ENCODE data around the gene SGCE. TPM values are rescaled to one million over a fixed set of nuclear protein-coding genes. Genes with fewer than 3 reads are reported as not detected.

SGCE gene
- total and polyA plus RNA-seq, 2 donors: 23.7 to 27.9 TPM

DNA sequence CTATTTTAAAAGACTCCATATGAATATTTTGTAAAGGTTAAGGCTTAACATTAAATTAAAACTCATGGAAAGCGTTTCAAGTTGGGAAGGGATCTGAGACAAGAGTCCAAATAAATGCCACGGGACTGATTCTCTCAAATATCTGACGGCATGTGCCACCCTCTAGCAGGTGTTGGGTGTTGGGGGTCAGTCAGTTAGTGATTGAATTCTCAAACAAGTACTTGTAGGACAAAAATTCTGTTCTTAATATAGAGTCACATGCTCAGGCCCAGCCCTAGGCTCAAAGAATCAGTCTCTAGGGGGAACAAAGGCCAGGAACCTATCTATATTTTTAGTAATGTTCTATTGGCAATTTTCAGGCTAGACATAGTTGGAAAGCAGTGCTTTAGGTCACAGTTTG lies 39.1 kb downstream of the SGCE start:
- H3K36me3 ChIP-seq (ENCODE audit: control insufficient read depth in 2 of 2, insufficient read depth in 2 of 2, low read length in 1 of 2): no peaks in the 10 kb centered on the region
- DNase-seq (ENCODE audit: low read depth in 6 of 9, low spot score in 9 of 9): no peak
- no peaks in the 10 kb centered on the region for H3K4me1 ChIP-seq (ENCODE audit: control insufficient read depth in 2 of 2, insufficient read depth in 2 of 2, low read length in 2 of 2)
- 95% methylated on average over 3 of the region's 3 CpGs for WGBS
- no peak overlapping the region for H3K27ac ChIP-seq (ENCODE audit: low read depth in 1 of 2, low read length in 1 of 2)
- no peak overlapping the region for H3K4me3 ChIP-seq (ENCODE audit: low read length in 2 of 2)
- no peaks in the 10 kb centered on the region for H3K27me3 ChIP-seq (ENCODE audit: control insufficient read depth in 2 of 2, insufficient read depth in 1 of 2, low read length in 1 of 2)
- H3K9me3 ChIP-seq (ENCODE audit: control insufficient read depth in 2 of 2, insufficient read depth in 1 of 2, low read length in 1 of 2): no peaks in the 10 kb centered on the region

- H3K4me3 ChIP-seq (ENCODE audit: low read length in 2 of 2): no peak overlapping the region
Measured at GRCh38 chr7:94615666-94616065, 40.3 kb downstream of the SGCE start.

DNA sequence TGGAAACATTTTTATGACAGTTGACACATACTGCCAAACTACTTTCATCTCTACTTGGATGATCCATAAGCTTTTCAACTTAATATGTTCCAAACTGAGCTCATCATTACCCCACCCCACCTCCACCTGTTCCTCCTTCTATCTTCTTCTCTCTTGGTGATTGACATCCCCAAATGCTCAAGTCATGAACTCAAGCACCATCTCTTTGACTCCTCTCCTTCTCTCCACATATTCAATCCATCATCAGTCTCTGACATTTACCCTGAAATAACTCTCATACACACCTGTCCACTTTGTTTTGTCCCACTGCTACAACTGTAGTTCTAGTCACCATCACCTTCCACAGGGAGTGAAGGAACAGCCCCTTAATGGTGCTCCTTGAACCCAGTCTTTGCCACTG lies 43.3 kb downstream of the SGCE start:
- H3K4me3 ChIP-seq (ENCODE audit: low read length in 2 of 2): no peak overlapping the region
- no peaks in the 10 kb centered on the region for H3K36me3 ChIP-seq (ENCODE audit: control insufficient read depth in 2 of 2, insufficient read depth in 2 of 2, low read length in 1 of 2)
- no peak for DNase-seq (ENCODE audit: low read depth in 6 of 9, low spot score in 9 of 9)
- H3K27ac ChIP-seq (ENCODE audit: low read depth in 1 of 2, low read length in 1 of 2): no peak overlapping the region
- no peaks in the 10 kb centered on the region for H3K4me1 ChIP-seq (ENCODE audit: control insufficient read depth in 2 of 2, insufficient read depth in 2 of 2, low read length in 2 of 2)
- no peaks in the 10 kb centered on the region for H3K9me3 ChIP-seq (ENCODE audit: control insufficient read depth in 2 of 2, insufficient read depth in 1 of 2, low read length in 1 of 2)
- H3K27me3 ChIP-seq (ENCODE audit: control insufficient read depth in 2 of 2, insufficient read depth in 1 of 2, low read length in 1 of 2): no peaks in the 10 kb centered on the region

More at GRCh38 chr7:94615666-94616065, 40.3 kb downstream of the SGCE start:
- WGBS: 98% methylated on average over 1 of the region's 1 CpG
- DNase-seq (ENCODE audit: low read depth in 6 of 9, low spot score in 9 of 9): no peak
- H3K36me3 ChIP-seq (ENCODE audit: control insufficient read depth in 2 of 2, insufficient read depth in 2 of 2, low read length in 1 of 2): no peaks in the 10 kb centered on the region
- H3K27me3 ChIP-seq (ENCODE audit: control insufficient read depth in 2 of 2, insufficient read depth in 1 of 2, low read length in 1 of 2): no peaks in the 10 kb centered on the region
- no peak overlapping the region for H3K27ac ChIP-seq (ENCODE audit: low read depth in 1 of 2, low read length in 1 of 2)
- no peaks in the 10 kb centered on the region for H3K4me1 ChIP-seq (ENCODE audit: control insufficient read depth in 2 of 2, insufficient read depth in 2 of 2, low read length in 2 of 2)
- no peaks in the 10 kb centered on the region for H3K9me3 ChIP-seq (ENCODE audit: control insufficient read depth in 2 of 2, insufficient read depth in 1 of 2, low read length in 1 of 2)

GRCh38 chr7:94612253-94612652 lies 43.7 kb downstream of the SGCE start:
- Histone ChIP-seq H3K27me3 (ENCODE audit: control insufficient read depth in 2 of 2, insufficient read depth in 1 of 2, low read length in 1 of 2) (no peaks in the 10 kb centered on the region), H3K4me1 (ENCODE audit: control insufficient read depth in 2 of 2, insufficient read depth in 2 of 2, low read length in 2 of 2) (no peaks in the 10 kb centered on the region), H3K36me3 (ENCODE audit: control insufficient read depth in 2 of 2, insufficient read depth in 2 of 2, low read length in 1 of 2) (no peaks in the 10 kb centered on the region), H3K4me3 (ENCODE audit: low read length in 2 of 2) (no peak overlapping the region), H3K27ac (ENCODE audit: low read depth in 1 of 2, low read length in 1 of 2) (no peak overlapping the region), H3K9me3 (ENCODE audit: control insufficient read depth in 2 of 2, insufficient read depth in 1 of 2, low read length in 1 of 2) (no peaks in the 10 kb centered on the region)
- 100% methylated on average over 1 of the region's 1 CpG for WGBS
- no peak for DNase-seq (ENCODE audit: low read depth in 6 of 9, low spot score in 9 of 9)

DNA sequence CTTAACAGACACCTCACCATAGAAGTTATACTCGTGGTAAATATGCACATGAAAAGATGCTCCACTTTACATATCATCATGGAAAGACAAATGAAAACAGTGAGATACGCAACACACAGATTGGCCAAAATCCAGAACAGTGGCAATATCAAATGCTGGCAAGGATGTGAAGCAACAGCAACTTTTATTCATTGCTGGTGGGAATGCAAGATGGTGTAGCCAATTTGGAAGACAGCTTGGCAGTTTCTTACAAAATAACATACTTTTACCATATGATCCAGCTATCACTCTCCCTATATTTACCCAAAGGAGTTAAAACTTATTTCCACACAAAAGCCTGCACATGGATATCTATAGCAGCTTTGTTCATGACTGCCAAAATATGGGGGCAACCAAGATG lies 46.4 kb downstream of the SGCE start:
- DNase-seq (ENCODE audit: low read depth in 6 of 9, low spot score in 9 of 9): no peak
- Histone ChIP-seq H3K27ac (ENCODE audit: low read depth in 1 of 2, low read length in 1 of 2) (no peak overlapping the region), H3K36me3 (ENCODE audit: control insufficient read depth in 2 of 2, insufficient read depth in 2 of 2, low read length in 1 of 2) (no peaks in the 10 kb centered on the region), H3K4me1 (ENCODE audit: control insufficient read depth in 2 of 2, insufficient read depth in 2 of 2, low read length in 2 of 2) (no peaks in the 10 kb centered on the region), H3K27me3 (ENCODE audit: control insufficient read depth in 2 of 2, insufficient read depth in 1 of 2, low read length in 1 of 2) (no peaks in the 10 kb centered on the region), H3K9me3 (ENCODE audit: control insufficient read depth in 2 of 2, insufficient read depth in 1 of 2, low read length in 1 of 2) (no peaks in the 10 kb centered on the region), H3K4me3 (ENCODE audit: low read length in 2 of 2) (no peak overlapping the region)
- 96% methylated on average over 2 of the region's 2 CpGs for WGBS

- no peaks in the 10 kb centered on the region for H3K9me3 ChIP-seq (ENCODE audit: control insufficient read depth in 2 of 2, insufficient read depth in 1 of 2, low read length in 1 of 2)
- WGBS: 97% methylated on average over 1 of the region's 1 CpG
- no peak overlapping the region for H3K27ac ChIP-seq (ENCODE audit: low read depth in 1 of 2, low read length in 1 of 2)
- no peak overlapping the region for H3K4me3 ChIP-seq (ENCODE audit: low read length in 2 of 2)
- no peak for DNase-seq (ENCODE audit: low read depth in 6 of 9, low spot score in 9 of 9)
- no peaks in the 10 kb centered on the region for H3K27me3 ChIP-seq (ENCODE audit: control insufficient read depth in 2 of 2, insufficient read depth in 1 of 2, low read length in 1 of 2)
- H3K4me1 ChIP-seq (ENCODE audit: control insufficient read depth in 2 of 2, insufficient read depth in 2 of 2, low read length in 2 of 2): no peaks in the 10 kb centered on the region
- H3K36me3 ChIP-seq (ENCODE audit: control insufficient read depth in 2 of 2, insufficient read depth in 2 of 2, low read length in 1 of 2): no peaks in the 10 kb centered on the region
Measured at GRCh38 chr7:94605031-94605430, 50.9 kb downstream of the SGCE start.

- Histone ChIP-seq H3K36me3 (ENCODE audit: control insufficient read depth in 2 of 2, insufficient read depth in 2 of 2, low read length in 1 of 2) (no peaks in the 10 kb centered on the region), H3K4me1 (ENCODE audit: control insufficient read depth in 2 of 2, insufficient read depth in 2 of 2, low read length in 2 of 2) (no peaks in the 10 kb centered on the region), H3K27me3 (ENCODE audit: control insufficient read depth in 2 of 2, insufficient read depth in 1 of 2, low read length in 1 of 2) (no peaks in the 10 kb centered on the region), H3K27ac (ENCODE audit: low read depth in 1 of 2, low read length in 1 of 2) (no peak overlapping the region), H3K4me3 (ENCODE audit: low read length in 2 of 2) (no peak overlapping the region), H3K9me3 (ENCODE audit: control insufficient read depth in 2 of 2, insufficient read depth in 1 of 2, low read length in 1 of 2) (no peaks in the 10 kb centered on the region)
- DNase-seq (ENCODE audit: low read depth in 6 of 9, low spot score in 9 of 9): no peak
- WGBS: 100% methylated on average over 1 of the region's 1 CpG
Measured at GRCh38 chr7:94602181-94602580, 53.8 kb downstream of the SGCE start.

GRCh38 chr7:94600267-94600666 lies 55.7 kb downstream of the SGCE start:
- Histone ChIP-seq H3K27ac (ENCODE audit: low read depth in 1 of 2, low read length in 1 of 2) (no peak overlapping the region), H3K4me1 (ENCODE audit: control insufficient read depth in 2 of 2, insufficient read depth in 2 of 2, low read length in 2 of 2) (no peaks in the 10 kb centered on the region), H3K27me3 (ENCODE audit: control insufficient read depth in 2 of 2, insufficient read depth in 1 of 2, low read length in 1 of 2) (no peaks in the 10 kb centered on the region), H3K9me3 (ENCODE audit: control insufficient read depth in 2 of 2, insufficient read depth in 1 of 2, low read length in 1 of 2) (no peaks in the 10 kb centered on the region), H3K4me3 (ENCODE audit: low read length in 2 of 2) (no peak overlapping the region), H3K36me3 (ENCODE audit: control insufficient read depth in 2 of 2, insufficient read depth in 2 of 2, low read length in 1 of 2) (no peaks in the 10 kb centered on the region)
- DNase-seq (ENCODE audit: low read depth in 6 of 9, low spot score in 9 of 9): no peak
- WGBS: 98% methylated on average over 3 of the region's 3 CpGs

- no peak for DNase-seq (ENCODE audit: low read depth in 6 of 9, low spot score in 9 of 9)
- no peaks in the 10 kb centered on the region for H3K9me3 ChIP-seq (ENCODE audit: control insufficient read depth in 2 of 2, insufficient read depth in 1 of 2, low read length in 1 of 2)
- H3K4me1 ChIP-seq (ENCODE audit: control insufficient read depth in 2 of 2, insufficient read depth in 2 of 2, low read length in 2 of 2): no peaks in the 10 kb centered on the region
- 96% methylated on average over 4 of the region's 4 CpGs for WGBS
- H3K4me3 ChIP-seq (ENCODE audit: low read length in 2 of 2): no peak overlapping the region
- H3K27me3 ChIP-seq (ENCODE audit: control insufficient read depth in 2 of 2, insufficient read depth in 1 of 2, low read length in 1 of 2): no peaks in the 10 kb centered on the region
- no peaks in the 10 kb centered on the region for H3K36me3 ChIP-seq (ENCODE audit: control insufficient read depth in 2 of 2, insufficient read depth in 2 of 2, low read length in 1 of 2)
- H3K27ac ChIP-seq (ENCODE audit: low read depth in 1 of 2, low read length in 1 of 2): no peak overlapping the region
Measured at GRCh38 chr7:94595717-94596116, 60.2 kb downstream of the SGCE start.

DNA sequence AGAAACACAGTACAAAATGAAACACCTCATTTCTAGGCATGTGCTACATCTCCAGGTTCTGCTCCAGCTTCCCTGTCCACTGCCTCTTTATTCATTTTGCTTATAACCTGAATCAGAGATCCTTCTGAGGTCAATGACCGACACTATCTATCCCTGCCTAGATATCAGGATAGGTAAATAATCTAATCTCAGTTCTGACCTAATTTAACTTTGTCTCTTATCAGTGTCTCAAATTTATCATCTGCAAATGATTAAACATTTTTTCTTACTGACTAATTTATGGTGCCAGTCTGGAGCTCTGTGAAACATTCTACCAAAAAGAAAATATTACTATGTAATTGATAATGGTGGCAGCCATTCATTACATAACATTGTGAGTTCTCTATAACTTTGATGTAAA lies 61.1 kb downstream of the SGCE start:
- Histone ChIP-seq H3K4me1 (ENCODE audit: control insufficient read depth in 2 of 2, insufficient read depth in 2 of 2, low read length in 2 of 2) (no peaks in the 10 kb centered on the region), H3K27me3 (ENCODE audit: control insufficient read depth in 2 of 2, insufficient read depth in 1 of 2, low read length in 1 of 2) (no peaks in the 10 kb centered on the region), H3K27ac (ENCODE audit: low read depth in 1 of 2, low read length in 1 of 2) (no peak overlapping the region), H3K9me3 (ENCODE audit: control insufficient read depth in 2 of 2, insufficient read depth in 1 of 2, low read length in 1 of 2) (no peaks in the 10 kb centered on the region), H3K4me3 (ENCODE audit: low read length in 2 of 2) (no peak overlapping the region), H3K36me3 (ENCODE audit: control insufficient read depth in 2 of 2, insufficient read depth in 2 of 2, low read length in 1 of 2) (no peaks in the 10 kb centered on the region)
- DNase-seq (ENCODE audit: low read depth in 6 of 9, low spot score in 9 of 9): no peak
- 93% methylated on average over 1 of the region's 1 CpG for WGBS
